HG03575 (cell line): Measurements from ENCODE around the gene MACF1.

ENCODE experiments used
- ATAC-seq: cut with Tn5 transposase; IDR thresholded peaks from one replicate; pipeline ENCODE4 v1.9.1; 2021; ENCODE audit not compliant: unreplicated experiment, insufficient number of reproducible peaks, low FRiP score; ENCODE audit errors: extremely low read depth

Gene MACF1

DNA sequence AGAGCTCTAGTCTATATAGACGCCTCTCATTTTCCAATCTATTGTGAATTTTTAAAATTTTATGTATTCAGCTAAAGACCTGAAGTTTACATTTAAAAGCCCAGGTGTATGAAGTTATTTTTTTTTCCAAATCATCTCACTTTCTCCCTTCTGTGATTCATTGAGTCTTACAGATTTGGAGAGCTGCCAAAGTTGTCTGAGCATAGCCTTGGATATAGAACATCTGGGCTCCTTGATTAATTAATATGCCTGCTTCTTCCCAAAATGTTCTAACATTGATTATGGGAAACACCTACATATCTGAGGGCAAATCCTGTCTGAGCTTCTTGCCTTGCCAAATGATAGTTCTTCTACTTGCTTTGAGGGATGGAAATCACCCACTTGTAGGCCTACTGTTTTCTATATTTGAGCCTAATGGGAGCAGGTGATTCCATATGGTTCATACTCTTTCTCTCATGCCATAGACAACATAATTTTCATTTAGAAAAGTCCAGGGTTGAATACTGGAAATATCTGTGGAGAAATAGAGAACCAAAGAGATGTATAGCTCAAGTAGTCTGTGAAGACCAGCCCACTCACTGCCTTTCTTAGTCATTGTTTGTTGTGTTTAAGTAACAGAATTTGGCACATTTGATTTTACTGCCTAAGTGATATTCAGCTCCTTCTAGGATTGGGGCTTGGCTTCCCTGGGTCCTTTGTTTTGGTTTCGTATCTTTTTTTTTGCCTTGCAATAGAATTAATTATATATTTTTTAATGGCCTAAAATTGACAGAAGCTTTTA lies 46.2 kb downstream of the MACF1 start:
- no peak for ATAC-seq

- no peak for ATAC-seq
These were observed 50.7 kb downstream of the MACF1 start for GRCh38 chr1:39255222-39255621.

GRCh38 chr1:39258146-39258924 lies 53.8 kb downstream of the MACF1 start:
- no peak for ATAC-seq

DNA sequence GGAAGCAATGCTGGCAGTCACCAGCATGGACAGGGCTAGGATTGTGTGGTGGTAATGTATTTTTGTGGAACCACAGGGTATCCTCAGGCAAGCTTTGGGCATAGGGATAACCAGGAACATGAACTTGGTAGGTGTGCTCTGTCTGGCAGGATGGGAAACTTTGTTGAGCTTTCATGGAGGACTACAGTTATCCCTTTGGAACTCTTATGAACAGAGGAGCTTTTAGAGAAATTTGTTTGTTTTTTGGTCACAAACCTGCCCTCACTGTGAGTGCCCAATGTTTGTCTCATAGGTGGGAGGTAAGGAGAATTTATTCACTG lies 54.4 kb downstream of the MACF1 start:
- no peak for ATAC-seq

DNA sequence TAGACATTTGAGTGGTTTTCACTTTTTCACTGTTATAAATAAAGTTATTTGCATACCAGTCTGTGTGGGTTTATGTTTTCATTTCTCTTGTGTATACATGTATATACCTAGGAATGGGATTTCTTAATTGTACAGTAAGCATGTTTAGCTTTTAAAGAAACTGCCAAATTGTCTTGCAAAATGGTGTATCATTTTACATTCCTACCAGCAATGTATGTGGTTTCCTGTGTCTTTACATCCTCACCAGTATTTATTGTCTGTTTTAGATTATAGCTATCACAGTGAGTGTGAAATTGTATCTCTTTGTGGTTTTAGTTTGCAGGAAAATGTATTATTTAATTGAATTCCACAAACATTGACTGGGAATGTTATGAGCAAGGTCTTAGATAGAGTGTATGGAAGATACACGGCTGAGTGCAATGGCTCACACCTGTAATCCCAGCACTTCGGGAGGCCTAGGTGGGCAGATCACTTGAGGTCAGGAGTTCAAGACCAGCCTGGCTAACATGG lies 57.3 kb downstream of the MACF1 start:
- ATAC-seq = no peak

GRCh38 chr1:39262802-39263201 lies 58.3 kb downstream of the MACF1 start:
- ATAC-seq = no peak

GRCh38 chr1:39266269-39266668 lies 61.8 kb downstream of the MACF1 start:
- no peak for ATAC-seq

DNA sequence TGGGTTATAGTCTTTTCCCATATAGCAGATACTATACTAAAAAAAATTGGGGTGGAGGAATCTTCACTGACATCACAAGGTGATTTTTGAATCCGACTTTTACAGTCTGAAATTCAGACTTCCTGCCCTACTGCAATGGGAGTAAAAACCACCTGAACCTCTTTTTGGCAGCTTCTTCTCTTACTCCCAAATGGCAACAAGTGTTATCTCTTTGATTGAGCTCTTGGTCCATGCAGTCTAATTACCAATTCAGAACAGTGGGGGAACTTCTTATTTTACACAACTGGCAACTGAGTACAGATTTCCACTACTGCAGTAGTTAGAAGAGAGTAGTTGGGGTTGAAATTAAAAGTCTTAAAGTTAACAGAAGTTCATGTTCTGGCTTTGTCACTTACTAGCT lies 62.3 kb downstream of the MACF1 start:
- ATAC-seq = no peak

DNA sequence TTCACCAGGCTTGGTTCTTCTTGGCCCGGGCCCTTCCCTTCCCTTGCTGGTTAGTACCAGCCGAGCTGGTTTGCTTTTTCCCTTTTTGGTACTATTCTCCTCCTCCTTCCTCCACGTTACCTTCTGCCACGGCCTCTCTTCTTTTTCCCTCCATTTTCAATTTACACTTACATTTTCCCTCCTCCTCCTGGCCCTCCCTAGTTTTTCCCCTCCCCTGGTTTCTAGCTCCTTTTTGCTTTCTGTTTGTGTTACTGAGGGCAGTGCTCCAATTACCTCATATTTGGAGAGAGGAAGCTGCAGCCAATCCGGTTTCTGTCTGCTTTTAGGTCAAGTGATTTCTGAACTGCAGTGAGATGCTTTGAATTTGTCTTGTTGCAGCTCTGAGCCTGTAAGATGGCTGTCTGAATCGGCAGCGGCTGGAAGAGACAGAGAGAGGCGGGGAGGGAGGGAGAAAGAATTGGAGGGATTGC lies 63.7 kb downstream of the MACF1 start:
- no peak for ATAC-seq

- ATAC-seq = no peak
These were observed 64.4 kb downstream of the MACF1 start for GRCh38 chr1:39268906-39269305.

DNA sequence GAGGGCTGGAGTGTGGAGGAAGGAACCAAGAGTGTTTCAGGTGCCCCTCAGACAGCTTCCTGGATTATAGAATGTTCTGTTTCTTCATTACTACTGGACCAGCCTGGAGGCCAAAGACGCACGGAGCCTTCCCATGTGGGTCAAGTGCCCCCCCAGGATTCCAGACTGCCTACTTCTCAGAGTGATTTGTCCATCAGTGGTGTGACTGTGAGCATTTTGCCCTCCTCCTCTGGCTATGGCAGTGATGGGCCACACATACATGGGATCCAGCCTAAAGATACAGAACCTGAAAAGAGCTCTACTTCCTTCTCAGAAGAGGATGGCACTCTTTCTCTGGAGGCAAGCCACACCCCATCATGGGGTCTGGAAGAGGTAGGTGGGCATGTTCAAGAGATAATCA lies 64.9 kb downstream of the MACF1 start:
- ATAC-seq = no peak

DNA sequence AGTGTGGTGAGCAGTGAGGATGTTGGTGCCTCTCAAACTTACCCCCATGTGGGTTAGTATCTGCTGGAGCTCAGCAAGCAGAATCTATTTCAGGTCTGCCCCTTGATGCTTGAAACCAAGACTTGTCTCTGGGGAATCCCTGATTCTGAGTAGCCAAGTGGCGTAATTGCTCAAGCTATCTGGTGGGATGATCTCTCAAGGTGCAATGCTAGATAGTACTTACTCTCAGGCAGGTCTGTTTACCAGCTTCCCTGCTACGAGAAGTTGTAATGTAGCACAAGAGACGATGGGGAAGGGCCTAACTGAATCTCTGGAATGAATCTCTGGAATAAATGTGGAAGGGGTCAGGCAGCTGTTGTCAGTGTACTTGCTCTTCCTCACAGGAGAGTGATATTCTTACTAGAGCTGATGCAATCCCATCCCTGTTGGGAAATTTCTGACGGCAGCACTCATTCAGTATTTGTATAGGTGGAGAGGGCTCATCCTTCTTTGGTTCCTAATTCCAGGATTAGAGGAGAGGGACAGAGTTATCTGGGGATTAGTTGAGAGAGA lies 65.4 kb downstream of the MACF1 start:
- no peak for ATAC-seq

DNA sequence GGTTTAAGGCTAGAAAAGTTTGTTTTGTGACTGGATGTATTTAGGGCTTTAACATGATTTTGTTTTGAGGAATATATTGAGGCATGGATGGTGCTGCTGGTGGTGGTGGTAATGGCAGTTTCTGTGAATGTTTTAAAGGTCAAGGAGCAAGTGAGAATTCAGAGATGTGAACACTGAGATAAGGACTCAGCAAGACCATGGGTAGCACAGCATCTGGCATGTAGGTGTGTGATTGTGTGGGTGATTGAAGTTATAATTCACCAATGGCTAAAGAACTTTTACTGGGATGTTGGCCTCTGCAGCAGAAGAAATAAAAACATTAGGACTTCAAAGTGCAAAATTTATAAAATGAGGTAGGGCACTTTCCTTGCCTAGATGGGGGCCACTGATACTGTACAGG lies 65.9 kb downstream of the MACF1 start:
- ATAC-seq = no peak

DNA sequence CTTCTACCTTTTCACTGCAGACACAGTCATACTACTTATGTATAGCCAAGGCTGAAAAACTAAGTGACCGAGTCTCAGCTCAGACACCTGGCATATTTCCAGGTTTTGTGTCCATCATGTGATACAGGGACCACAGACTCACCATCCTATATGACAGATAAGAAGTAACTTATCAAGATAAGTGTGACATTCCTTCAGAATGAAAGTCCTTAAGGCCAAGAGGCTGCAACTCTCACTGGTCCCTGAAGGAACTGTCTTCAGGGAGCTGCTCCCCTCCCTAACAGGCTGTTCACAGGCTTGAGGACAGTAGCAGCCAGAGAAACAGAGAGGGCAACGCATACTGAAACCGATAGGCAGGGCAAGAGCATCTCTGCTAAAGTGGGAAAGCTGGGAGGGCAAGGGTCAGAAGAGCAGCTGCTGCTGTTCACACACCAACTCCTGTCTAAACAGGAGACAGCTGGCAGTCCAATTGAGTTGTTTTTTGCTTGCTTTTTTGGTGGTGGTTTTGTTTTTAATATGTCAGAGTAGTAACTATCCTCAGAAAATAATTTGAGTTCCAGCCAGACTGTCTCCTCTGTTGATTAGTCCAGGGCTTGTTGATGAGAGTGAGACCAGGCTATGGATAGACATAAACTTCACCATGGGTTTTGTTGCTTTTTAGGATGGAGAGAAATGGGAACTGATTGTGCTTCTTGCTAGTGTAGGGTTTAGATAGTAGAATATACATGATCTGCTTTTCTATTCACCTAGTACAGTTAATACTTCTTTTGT lies 67.7 kb downstream of the MACF1 start:
- no peak for ATAC-seq

DNA sequence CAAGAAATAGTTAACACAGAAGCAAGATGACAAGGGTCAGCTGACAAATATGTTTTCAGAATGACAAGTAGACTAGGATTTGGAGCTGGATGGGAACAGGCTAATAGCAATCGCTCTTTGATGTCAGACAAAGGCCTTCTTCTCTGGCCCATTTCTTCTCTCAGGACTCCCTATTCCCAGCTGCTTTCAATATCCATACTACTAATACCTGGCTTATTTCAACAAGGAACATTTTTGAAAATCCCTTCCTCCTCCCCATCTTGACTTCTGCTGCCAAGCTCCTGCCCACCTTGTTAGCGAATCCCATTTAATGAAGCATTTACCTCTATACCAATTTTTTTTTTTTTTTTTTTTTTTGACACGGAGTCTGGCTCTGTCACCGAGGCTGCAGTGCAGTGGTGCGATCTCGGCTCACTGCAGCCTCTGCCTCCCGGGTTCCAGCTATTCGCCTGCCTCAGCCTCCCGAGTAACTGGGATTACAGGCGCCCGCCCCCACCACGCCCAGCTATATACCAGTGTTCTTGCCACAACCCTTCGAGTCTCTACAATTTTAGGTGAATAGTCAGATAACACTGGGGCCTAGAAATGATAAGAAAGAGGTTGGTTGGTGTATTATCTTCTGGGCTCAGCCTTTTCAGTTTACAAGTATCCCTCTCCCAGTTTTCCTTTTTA lies 68.4 kb downstream of the MACF1 start:
- no peak for ATAC-seq

DNA sequence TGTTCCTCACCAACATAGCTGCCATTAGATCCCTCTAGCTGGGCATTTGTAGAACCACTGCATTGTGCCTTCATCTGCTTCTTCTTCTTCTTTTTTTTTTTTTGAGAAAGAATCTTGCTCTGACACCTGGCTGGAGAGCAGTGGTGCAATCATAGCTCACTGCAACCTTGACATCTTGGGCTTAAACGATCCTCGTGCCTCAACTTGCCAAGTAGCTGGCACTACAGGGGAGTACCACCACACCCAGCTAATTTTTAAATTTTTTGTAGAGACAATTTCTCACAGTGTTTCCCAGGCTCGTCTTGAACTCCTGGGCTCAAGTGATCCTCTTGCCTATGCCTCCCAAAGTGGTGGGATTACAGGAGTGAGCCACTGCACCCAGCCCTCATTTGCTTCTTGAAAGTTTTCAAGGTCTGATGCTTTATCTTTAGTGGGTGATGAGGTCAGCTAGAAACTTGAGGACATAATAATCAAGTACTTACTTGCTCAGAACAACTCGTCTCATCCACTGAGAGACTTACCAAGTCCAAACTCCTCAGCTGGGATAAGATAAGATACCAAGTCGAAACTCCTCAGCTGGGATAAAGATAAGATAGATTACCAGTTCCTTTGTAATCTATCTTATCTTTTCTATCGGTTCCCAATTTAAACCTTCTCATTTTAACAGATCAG lies 71.5 kb downstream of the MACF1 start:
- no peak for ATAC-seq

- ATAC-seq = no peak
These were observed 73.4 kb downstream of the MACF1 start for GRCh38 chr1:39277879-39278278.

DNA sequence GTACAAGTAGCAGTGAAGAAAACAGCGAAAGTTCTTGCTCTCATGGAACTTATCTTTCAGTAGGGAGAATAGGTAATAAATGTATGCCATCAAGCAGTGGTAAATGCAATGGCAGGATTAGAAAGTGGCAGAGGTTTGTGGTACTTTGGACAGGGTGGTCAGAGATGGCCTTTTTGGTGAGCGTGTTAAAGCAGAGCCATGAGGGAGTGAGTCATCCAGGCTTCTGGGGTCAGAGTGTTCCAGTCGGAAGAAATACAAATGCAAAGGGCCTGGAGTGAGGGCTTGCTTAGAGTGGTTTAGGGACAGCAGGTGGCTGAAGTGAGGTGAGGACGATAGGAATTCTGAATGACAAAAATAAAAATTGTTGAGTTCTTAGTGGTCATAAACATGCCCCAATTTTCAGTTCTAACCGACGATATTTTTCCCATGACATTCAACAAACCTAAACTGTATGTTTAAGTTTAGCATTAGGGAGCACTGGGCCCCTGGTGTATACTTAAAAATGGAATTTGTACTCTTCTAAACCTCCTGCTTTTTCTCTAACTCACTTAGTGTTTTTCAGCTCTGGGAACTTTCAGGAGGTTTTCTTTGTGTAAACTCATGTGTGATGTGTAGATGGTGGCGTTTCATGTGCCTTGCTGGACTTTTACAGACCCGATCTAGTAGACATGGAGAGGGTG lies 78.2 kb downstream of the MACF1 start:
- ATAC-seq = no peak
